NCI-H2081 (cell line): Measurements from ENCODE around the gene PABPC3.

Experiments
- DNase-seq, 2 experiments: peaks; one replicate each; lab custom pipeline; 2025; lab: John Stamatoyannopoulos, UW

The PABPC3 gene

DNA sequence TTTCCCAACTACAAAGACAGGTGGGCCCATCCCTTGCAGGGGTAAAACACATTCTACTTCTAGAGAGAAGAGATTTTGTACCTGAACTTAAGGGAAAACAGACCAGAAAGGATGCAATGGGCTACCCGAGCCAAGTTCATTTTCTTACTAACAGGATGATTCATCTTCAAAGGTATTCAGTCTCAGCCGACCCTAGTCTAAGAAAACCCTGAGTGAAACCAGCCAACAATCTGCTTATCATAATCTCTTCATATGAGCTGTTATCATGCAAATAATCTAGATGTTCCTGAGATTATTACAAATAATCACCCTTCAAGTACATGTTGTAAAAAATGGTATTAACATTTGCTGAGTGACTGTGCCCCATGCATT lies 15.6 kb downstream of the PABPC3 start:
- DNase-seq, result no peak

DNA sequence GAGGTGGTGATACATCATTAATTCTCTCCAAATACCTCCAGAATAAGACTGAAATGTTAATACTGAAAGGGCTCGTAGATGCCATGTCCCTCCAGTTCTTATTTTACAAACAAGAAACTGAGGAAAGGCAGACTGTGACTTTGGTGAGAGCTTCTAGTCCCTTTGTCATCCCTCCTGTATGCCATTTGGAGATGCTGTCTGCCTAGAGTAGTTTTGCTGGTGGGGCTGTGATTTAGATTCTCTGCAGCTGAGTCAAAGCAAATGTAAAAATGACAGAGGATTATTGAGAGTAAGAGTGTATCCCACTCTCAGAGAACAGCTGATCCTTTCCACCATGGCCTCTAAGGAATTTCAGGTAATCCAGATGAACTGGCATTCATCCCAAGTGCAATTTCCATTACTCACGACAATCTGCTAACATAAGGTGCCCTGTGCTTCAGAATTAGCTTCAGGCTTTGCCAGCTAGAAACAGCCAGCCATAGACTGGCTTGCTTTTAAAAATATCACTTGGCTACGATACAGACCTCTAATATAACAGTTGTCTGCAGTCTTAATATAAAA lies 16.8 kb downstream of the PABPC3 start:
- DNase-seq, result no peak

- peak; percentile 59 to 76 for DNase-seq
Measured at GRCh38 chr13:25114220-25114619, 18.3 kb downstream of the PABPC3 start.

- DNase-seq, result no peak
Measured at GRCh38 chr13:25116044-25116443, 20.1 kb downstream of the PABPC3 start.

GRCh38 chr13:25117312-25117711 lies 21.4 kb downstream of the PABPC3 start:
- no peak for DNase-seq

- DNase-seq, result no peak
Measured at GRCh38 chr13:25118378-25118905, 22.5 kb downstream of the PABPC3 start.

- no peak for DNase-seq
Measured at GRCh38 chr13:25130944-25131343, 35.0 kb downstream of the PABPC3 start.

- no peak for DNase-seq
Measured at GRCh38 chr13:25131881-25132420, 36.0 kb downstream of the PABPC3 start.

GRCh38 chr13:25132751-25133390 lies 36.9 kb downstream of the PABPC3 start:
- no peak for DNase-seq

DNA sequence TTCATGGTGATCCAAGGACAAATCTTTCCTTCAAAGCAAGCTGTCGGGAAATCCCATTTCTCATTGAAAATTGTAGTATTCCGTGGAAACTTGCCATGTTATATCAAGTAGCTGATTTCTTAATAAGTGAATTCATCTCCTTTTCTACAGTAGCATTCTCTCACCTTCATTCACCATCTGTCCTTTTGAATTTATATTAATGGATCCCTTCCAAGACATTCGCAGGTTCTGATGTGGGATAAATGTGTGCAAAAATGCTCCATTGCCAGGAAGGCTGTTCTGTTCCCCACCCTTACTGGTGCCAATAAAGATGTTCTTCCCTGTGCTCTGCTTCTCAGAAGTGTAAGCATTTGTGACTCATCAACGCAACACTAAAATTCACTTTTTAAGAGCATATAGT lies 40.0 kb downstream of the PABPC3 start:
- no peak for DNase-seq

GRCh38 chr13:25136880-25137787 lies 41.2 kb downstream of the PABPC3 start:
- peak; percentile 46 to 67 for DNase-seq

- DNase-seq, result no peak
Measured at GRCh38 chr13:25137788-25138115, 41.8 kb downstream of the PABPC3 start.

DNA sequence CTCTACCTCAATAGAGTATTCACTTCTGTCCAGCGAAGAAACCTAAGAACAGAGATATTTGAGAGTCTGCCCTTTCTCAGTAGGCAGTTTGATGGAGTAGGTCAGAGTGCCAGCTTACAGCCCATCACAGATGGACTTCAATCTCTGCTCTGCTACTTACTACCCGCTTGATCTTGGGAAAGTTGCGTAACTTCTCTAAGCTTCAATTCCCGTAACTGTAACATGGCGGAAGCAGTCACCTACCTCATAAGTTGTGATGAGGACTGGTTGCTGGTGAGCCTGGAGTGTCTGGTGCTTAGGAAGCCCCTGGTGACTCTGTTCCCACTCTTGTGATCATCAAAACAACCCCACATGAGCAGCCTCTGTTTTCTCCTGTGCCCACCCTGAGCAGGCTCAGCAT lies 45.1 kb downstream of the PABPC3 start:
- no peak for DNase-seq

GRCh38 chr13:25143706-25144105 lies 47.8 kb downstream of the PABPC3 start:
- DNase-seq, result no peak

DNA sequence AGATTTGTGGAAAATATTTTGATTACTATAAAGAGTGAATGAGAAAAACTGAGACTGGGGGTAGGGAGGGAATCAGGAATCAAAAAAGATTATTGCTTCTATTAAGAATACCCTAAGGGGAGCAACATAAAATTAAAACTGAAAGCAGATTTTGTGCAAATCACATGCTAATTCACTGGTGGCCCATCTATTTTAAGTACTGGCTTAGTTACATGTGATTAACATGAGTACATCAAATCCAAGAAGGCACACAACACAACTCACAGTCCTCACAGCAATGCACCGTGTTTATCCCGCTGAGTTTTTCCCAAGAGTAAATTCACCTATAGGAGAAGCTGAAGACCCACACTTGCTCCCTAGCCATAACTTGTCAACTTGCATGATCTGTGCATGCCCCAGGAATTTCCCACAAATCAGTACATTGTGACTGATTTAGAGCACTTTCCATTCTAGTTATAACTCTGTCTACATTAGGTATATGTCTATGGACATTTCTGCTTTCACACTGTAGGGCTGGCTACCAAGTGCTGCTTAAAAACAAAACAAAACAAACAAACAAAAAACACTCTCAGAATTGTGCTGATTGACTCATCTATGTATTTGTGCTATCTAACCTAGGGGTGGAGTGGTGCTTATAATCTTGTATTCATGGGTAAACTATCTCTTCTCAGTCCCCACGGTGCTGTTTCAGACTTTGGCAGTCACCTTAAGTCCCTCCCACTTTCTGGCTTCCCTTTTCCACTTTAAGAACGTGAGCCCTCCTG lies 51.9 kb downstream of the PABPC3 start:
- DNase-seq, result no peak

DNA sequence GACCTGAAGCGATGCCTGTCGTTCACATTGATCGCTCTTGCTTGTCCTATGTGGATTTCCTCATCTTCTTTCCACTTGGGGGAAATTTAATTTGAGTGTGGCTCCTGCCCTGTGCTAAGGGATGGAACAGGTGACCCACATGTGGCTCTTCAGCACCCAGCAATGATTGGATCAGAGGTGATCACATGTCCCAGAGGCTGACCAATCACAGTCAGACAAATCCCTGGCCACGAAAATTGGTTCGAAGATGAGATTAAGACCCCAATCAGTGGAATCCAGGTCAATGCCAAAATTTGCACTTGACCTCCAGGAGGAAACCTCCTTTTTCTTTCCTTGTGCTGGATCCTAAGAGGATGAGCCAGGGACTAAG lies 52.5 kb downstream of the PABPC3 start:
- DNase-seq, result no peak
